SJSA1 (cell line): ENCODE results near the gene PKP4. TPM values are rescaled to one million over a fixed set of nuclear protein-coding genes. Genes with fewer than 3 reads are reported as not detected.
A peak's percentile ranks its signal among the peaks of the same experiment; 100 is the strongest.

ENCODE experiments used
- DNase-seq, 2 experiments: peaks; one replicate each; pipeline ENCODE4 v3.0.0-alpha.2; 2015 to 2020; ENCODE audit warnings: low spot score in 2 of 2, low read depth in 1 of 2
- H3K27ac ChIP-seq: fragments of 250-450 bp; sonication (Bioruptor Pico); 2 replicates; pipeline ENCODE4 v1.5.1; 2020; ENCODE audit warnings: mild to moderate bottlenecking, moderate library complexity
- H3K27me3 ChIP-seq: fragments of 250-450 bp; sonication (Bioruptor Pico); replicated peaks from 2 replicates; pipeline ENCODE4 v1.5.1; 2020; ENCODE audit warnings: mild to moderate bottlenecking, moderate library complexity
- H3K36me3 ChIP-seq: fragments of 250-450 bp; sonication (Bioruptor Pico); 2 replicates; pipeline ENCODE4 v1.5.1; 2020; ENCODE audit warnings: mild to moderate bottlenecking
- H3K4me1 ChIP-seq: fragments of 250-450 bp; sonication (Bioruptor Pico); replicated peaks from 2 replicates; pipeline ENCODE4 v1.6.1; 2021; ENCODE audit warnings: mild to moderate bottlenecking
- H3K4me3 ChIP-seq: fragments of 250-450 bp; sonication (Bioruptor Pico); 2 replicates; pipeline ENCODE4 v1.5.1; 2020; ENCODE audit warnings: mild to moderate bottlenecking
- H3K9me3 ChIP-seq: fragments of 250-450 bp; sonication (Bioruptor Pico); replicated peaks from 2 replicates; pipeline ENCODE4 v1.5.1; 2020; ENCODE audit warnings: mild to moderate bottlenecking
- total RNA-seq: library from RNA; depleted of rRNA; stranded (reverse); fragments of >200 nt; shearing (Covaris generic); gene quantifications from 2 replicates; pipeline ENCODE4 v1.2.3, GENCODE V29; 2014

Gene PKP4
- total RNA-seq, 1 experiment from 2014 or later: 61.0 TPM

- no peak overlapping the region for H3K4me3 ChIP-seq
- H3K27me3 ChIP-seq: no peaks in the 10 kb centered on the region
- peaks cover 32% of the 10 kb centered on the region for H3K4me1 ChIP-seq
- H3K27ac ChIP-seq: no peak overlapping the region
- H3K9me3 ChIP-seq: no peaks in the 10 kb centered on the region
- H3K36me3 ChIP-seq: 0 out of 2 replicates have a peak, but pooled peaks cover 7% of the 10 kb centered on the region
- DNase-seq: no peak
These were observed 40.2 kb downstream of the PKP4 start for GRCh38 chr2:158496986-158497385.

GRCh38 chr2:158497486-158497885 lies 40.7 kb downstream of the PKP4 start:
- peak overlapping the region; percentile 4; the same call in 1 of the 2 replicates for H3K27ac ChIP-seq
- H3K27me3 ChIP-seq: no peaks in the 10 kb centered on the region
- H3K9me3 ChIP-seq: no peaks in the 10 kb centered on the region
- no peak overlapping the region for H3K4me3 ChIP-seq
- H3K36me3 ChIP-seq: 0 out of 2 replicates have a peak, but pooled peaks cover 7% of the 10 kb centered on the region
- no peak for DNase-seq
- peaks cover 37% of the 10 kb centered on the region for H3K4me1 ChIP-seq

- peak overlapping the region; percentile 4; the same call in 1 of the 2 replicates for H3K27ac ChIP-seq
- H3K27me3 ChIP-seq: no peaks in the 10 kb centered on the region
- no peak for DNase-seq
- H3K36me3 ChIP-seq: 0 out of 2 replicates have a peak, but pooled peaks cover 7% of the 10 kb centered on the region
- no peak overlapping the region for H3K4me3 ChIP-seq
- H3K9me3 ChIP-seq: no peaks in the 10 kb centered on the region
- H3K4me1 ChIP-seq: peaks cover 44% of the 10 kb centered on the region
These were observed 41.4 kb downstream of the PKP4 start for GRCh38 chr2:158498043-158498748.

GRCh38 chr2:158498749-158499136 lies 42.0 kb downstream of the PKP4 start:
- Histone ChIP-seq H3K27me3 (no peaks in the 10 kb centered on the region), H3K4me3 (no peak overlapping the region), H3K4me1 (peaks cover 48% of the 10 kb centered on the region), H3K9me3 (no peaks in the 10 kb centered on the region), H3K27ac (no peak overlapping the region), H3K36me3 (0 out of 2 replicates have a peak, but pooled peaks cover 7% of the 10 kb centered on the region)
- no peak for DNase-seq

GRCh38 chr2:158499383-158499782 lies 42.6 kb downstream of the PKP4 start:
- no peaks in the 10 kb centered on the region for H3K27me3 ChIP-seq
- DNase-seq: no peak
- no peaks in the 10 kb centered on the region for H3K9me3 ChIP-seq
- 0 out of 2 replicates have a peak, but pooled peaks cover 7% of the 10 kb centered on the region for H3K36me3 ChIP-seq
- H3K4me1 ChIP-seq: peaks cover 52% of the 10 kb centered on the region
- H3K4me3 ChIP-seq: no peak overlapping the region
- no peak overlapping the region for H3K27ac ChIP-seq

GRCh38 chr2:158500333-158500732 lies 43.6 kb downstream of the PKP4 start:
- Histone ChIP-seq H3K9me3 (no peaks in the 10 kb centered on the region), H3K36me3 (0 out of 2 replicates have a peak, but pooled peaks cover 7% of the 10 kb centered on the region), H3K4me3 (no peak overlapping the region), H3K27me3 (no peaks in the 10 kb centered on the region), H3K27ac (peak overlapping the region; percentile 37), H3K4me1 (peaks cover 52% of the 10 kb centered on the region)
- no peak for DNase-seq

- no peaks in the 10 kb centered on the region for H3K9me3 ChIP-seq
- no peak for DNase-seq
- H3K27ac ChIP-seq: no peak overlapping the region
- 0 out of 2 replicates have a peak, but pooled peaks cover 7% of the 10 kb centered on the region for H3K36me3 ChIP-seq
- no peaks in the 10 kb centered on the region for H3K27me3 ChIP-seq
- H3K4me1 ChIP-seq: peaks cover 52% of the 10 kb centered on the region
- H3K4me3 ChIP-seq: no peak overlapping the region
These were observed 44.5 kb downstream of the PKP4 start for GRCh38 chr2:158501301-158501700.

GRCh38 chr2:158502974-158503373 lies 46.2 kb downstream of the PKP4 start:
- Histone ChIP-seq H3K4me1 (peaks cover 44% of the 10 kb centered on the region), H3K9me3 (no peaks in the 10 kb centered on the region), H3K27me3 (no peaks in the 10 kb centered on the region), H3K4me3 (no peak overlapping the region), H3K27ac (peak overlapping the region; percentile 44), H3K36me3 (peaks cover 11% of the 10 kb centered on the region; the same call in 1 of the 2 replicates)
- peak in 1 of 2 experiments; percentile 63 for DNase-seq

- Histone ChIP-seq H3K36me3 (peaks cover 11% of the 10 kb centered on the region; the same call in 1 of the 2 replicates), H3K27ac (no peak overlapping the region), H3K4me3 (no peak overlapping the region), H3K4me1 (peaks cover 44% of the 10 kb centered on the region), H3K9me3 (no peaks in the 10 kb centered on the region), H3K27me3 (no peaks in the 10 kb centered on the region)
- no peak for DNase-seq
These were observed 47.3 kb downstream of the PKP4 start for GRCh38 chr2:158504088-158504487.

GRCh38 chr2:158505448-158505934 lies 48.7 kb downstream of the PKP4 start:
- H3K9me3 ChIP-seq: no peaks in the 10 kb centered on the region
- DNase-seq: no peak
- no peak overlapping the region for H3K4me3 ChIP-seq
- no peaks in the 10 kb centered on the region for H3K27me3 ChIP-seq
- H3K27ac ChIP-seq: no peak overlapping the region
- H3K36me3 ChIP-seq: peaks cover 9% of the 10 kb centered on the region; the same call in 1 of the 2 replicates
- H3K4me1 ChIP-seq: peaks cover 41% of the 10 kb centered on the region

GRCh38 chr2:158507141-158507540 lies 50.4 kb downstream of the PKP4 start:
- DNase-seq: no peak
- H3K4me1 ChIP-seq: peaks cover 25% of the 10 kb centered on the region
- H3K27ac ChIP-seq: no peak overlapping the region
- no peaks in the 10 kb centered on the region for H3K9me3 ChIP-seq
- H3K4me3 ChIP-seq: no peak overlapping the region
- H3K27me3 ChIP-seq: no peaks in the 10 kb centered on the region
- peaks cover 5% of the 10 kb centered on the region; the same call in 1 of the 2 replicates for H3K36me3 ChIP-seq

- Histone ChIP-seq H3K4me3 (no peak overlapping the region), H3K4me1 (peaks cover 20% of the 10 kb centered on the region), H3K9me3 (no peaks in the 10 kb centered on the region), H3K27ac (no peak overlapping the region), H3K27me3 (no peaks in the 10 kb centered on the region), H3K36me3 (peaks cover 7% of the 10 kb centered on the region)
- no peak for DNase-seq
These were observed 50.9 kb downstream of the PKP4 start for GRCh38 chr2:158507679-158508078.

- peaks cover 27% of the 10 kb centered on the region for H3K36me3 ChIP-seq
- H3K4me3 ChIP-seq: no peak overlapping the region
- peaks cover 6% of the 10 kb centered on the region; the same call in 1 of the 2 replicates for H3K4me1 ChIP-seq
- H3K27ac ChIP-seq: no peak overlapping the region
- H3K9me3 ChIP-seq: no peaks in the 10 kb centered on the region
- no peak for DNase-seq
- no peaks in the 10 kb centered on the region for H3K27me3 ChIP-seq
These were observed 53.4 kb downstream of the PKP4 start for GRCh38 chr2:158509928-158510797.
